IMR-90 (cell line): ENCODE results near the gene SNAPC2.

ENCODE experiments used
- POLR2A ChIP-seq: IDR thresholded peaks from 2 replicates; pipeline ENCODE4 v1.6.1; 2012; ENCODE audit warnings: mild to moderate bottlenecking, low read depth, low read length
- RAD21 ChIP-seq: IDR thresholded peaks from 2 replicates; pipeline ENCODE4 v1.6.1; 2012; ENCODE audit warnings: low read length, improper control_type of control experiment
- RFX5 ChIP-seq: IDR thresholded peaks from 2 replicates; pipeline ENCODE4 v1.8.0; 2012; ENCODE audit warnings: low read depth, mild to moderate bottlenecking, low read length, moderate library complexity
- USF2 ChIP-seq: fragments of 150-350 bp; IDR thresholded peaks from 2 replicates; pipeline ENCODE4 v1.6.1; 2017; ENCODE audit warnings: mild to moderate bottlenecking, antibody characterized with exemption, low read length, low read depth
- TF ChIP-seq, protein P1 (sequence below): conservative IDR thresholded peaks from 2 replicates; pipeline ENCODE4 v1.5.1; 2012; ENCODE audit warnings: mild to moderate bottlenecking, low read depth, low read length, improper control_type of control experiment

GRCh38 chr19:7879111-7879807 is 40.9 kb upstream of the SNAPC2 start:
- TF ChIP-seq POLR2A (no peak), RAD21 (no peak), USF2 (no peak), RFX5 (no peak)
- TF ChIP-seq, protein P1, sequence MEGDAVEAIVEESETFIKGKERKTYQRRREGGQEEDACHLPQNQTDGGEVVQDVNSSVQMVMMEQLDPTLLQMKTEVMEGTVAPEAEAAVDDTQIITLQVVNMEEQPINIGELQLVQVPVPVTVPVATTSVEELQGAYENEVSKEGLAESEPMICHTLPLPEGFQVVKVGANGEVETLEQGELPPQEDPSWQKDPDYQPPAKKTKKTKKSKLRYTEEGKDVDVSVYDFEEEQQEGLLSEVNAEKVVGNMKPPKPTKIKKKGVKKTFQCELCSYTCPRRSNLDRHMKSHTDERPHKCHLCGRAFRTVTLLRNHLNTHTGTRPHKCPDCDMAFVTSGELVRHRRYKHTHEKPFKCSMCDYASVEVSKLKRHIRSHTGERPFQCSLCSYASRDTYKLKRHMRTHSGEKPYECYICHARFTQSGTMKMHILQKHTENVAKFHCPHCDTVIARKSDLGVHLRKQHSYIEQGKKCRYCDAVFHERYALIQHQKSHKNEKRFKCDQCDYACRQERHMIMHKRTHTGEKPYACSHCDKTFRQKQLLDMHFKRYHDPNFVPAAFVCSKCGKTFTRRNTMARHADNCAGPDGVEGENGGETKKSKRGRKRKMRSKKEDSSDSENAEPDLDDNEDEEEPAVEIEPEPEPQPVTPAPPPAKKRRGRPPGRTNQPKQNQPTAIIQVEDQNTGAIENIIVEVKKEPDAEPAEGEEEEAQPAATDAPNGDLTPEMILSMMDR, result no peak
